Colonic mucosa (tissue), 4 donors: ENCODE measurements around the gene ICAM1. TPM values are rescaled to one million over a fixed set of nuclear protein-coding genes. Genes with fewer than 3 reads are reported as not detected.
A peak's percentile ranks its signal among the peaks of the same experiment; 100 is the strongest.

Source experiments
- DNase-seq: peaks from one replicate; pipeline ENCODE4 v3.0.0-alpha.2; 2020
- H3K27ac ChIP-seq: fragments of 200-600 bp; one replicate; pipeline ENCODE4 v1.8.0; 2021
- H3K27me3 ChIP-seq: fragments of 200-600 bp; one replicate; pipeline ENCODE4 v1.8.0; 2021
- H3K36me3 ChIP-seq: fragments of 200-600 bp; one replicate; pipeline ENCODE4 v1.8.0; 2021
- H3K4me1 ChIP-seq: fragments of 200-600 bp; one replicate; pipeline ENCODE4 v1.8.0; 2021; ENCODE audit warnings: mild to moderate bottlenecking
- H3K4me3 ChIP-seq: fragments of 200-600 bp; one replicate; pipeline ENCODE4 v1.8.0; 2021
- H3K9ac ChIP-seq, 2 donors: one replicate each; pipeline ENCODE4 v1.7.0; 2013; ENCODE audit warnings: control low read depth in 2 of 2, low read depth in 2 of 2, low read length in 2 of 2
- H3K9me3 ChIP-seq: fragments of 200-600 bp; one replicate; pipeline ENCODE4 v1.8.0; 2021
- CTCF ChIP-seq: fragments of 200-600 bp; IDR thresholded peaks from one replicate; pipeline ENCODE4 v1.8.0; 2022; ENCODE audit warnings: antibody characterized with exemption, mild to moderate bottlenecking
- intact Hi-C: fragments of 100-400 bp; cut with DNase I; formaldehyde crosslinking; loops from one replicate; pipeline ENCODE4 v1.14.1; 2022
- total RNA-seq, 2 donors: library from RNA; stranded (reverse); fragmentation: NEBNext Ultra II Directional in 1 of 2; extraction: Animal tissue kit (Norgen Biotek cat#: 25700) in 1 of 2; gene quantifications; one replicate each; pipeline ENCODE4 v1.2.1, GENCODE V29; 2021
- donor health status: healthy.
- donor health status: DM: no; HTN: no; CAD: no.
- donor health status: DM: no; HTN: no; CAD: no.

The ICAM1 gene
- total RNA-seq, 2 donors from 2014 or later, result 3.5 to 13.1 TPM

DNA sequence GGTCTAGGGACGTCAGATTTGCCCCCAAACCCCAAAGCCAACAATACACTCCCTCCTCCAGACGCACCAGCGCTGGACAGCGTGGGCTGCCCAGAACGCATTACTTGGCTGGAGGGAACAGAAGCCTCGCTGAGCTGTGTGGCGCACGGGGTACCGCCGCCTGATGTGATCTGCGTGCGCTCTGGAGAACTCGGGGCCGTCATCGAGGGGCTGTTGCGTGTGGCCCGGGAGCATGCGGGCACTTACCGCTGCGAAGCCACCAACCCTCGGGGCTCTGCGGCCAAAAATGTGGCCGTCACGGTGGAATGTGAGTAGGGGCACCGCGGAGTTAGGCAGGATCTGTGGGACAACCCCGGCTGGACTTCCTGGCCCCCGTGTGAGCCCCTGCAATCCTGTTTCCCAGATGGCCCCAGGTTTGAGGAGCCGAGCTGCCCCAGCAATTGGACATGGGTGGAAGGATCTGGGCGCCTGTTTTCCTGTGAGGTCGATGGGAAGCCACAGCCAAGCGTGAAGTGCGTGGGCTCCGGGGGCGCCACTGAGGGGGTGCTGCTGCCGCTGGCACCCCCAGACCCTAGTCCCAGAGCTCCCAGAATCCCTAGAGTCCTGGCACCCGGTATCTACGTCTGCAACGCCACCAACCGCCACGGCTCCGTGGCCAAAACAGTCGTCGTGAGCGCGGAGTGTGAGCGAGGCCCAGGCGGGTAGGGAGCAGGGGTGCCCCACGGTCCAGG is 22.9 kb downstream of the ICAM1 start:
- Histone ChIP-seq H3K27me3 (peaks cover 76% of the 10 kb centered on the region), H3K4me3 (no peak overlapping the region), H3K9me3 (no peaks in the 10 kb centered on the region), H3K27ac (no peak overlapping the region), H3K9ac (no peak overlapping the region), H3K36me3 (no peaks in the 10 kb centered on the region), H3K4me1 (peaks cover 41% of the 10 kb centered on the region)
- no peak for TF ChIP-seq CTCF
- no peak for DNase-seq
- intact Hi-C loops, result no loop called here

- DNase-seq, result no peak
- no peaks in the 10 kb centered on the region for H3K9me3 ChIP-seq
- H3K27me3 ChIP-seq, result peaks cover 71% of the 10 kb centered on the region
- intact Hi-C loops, result no loop called here
- H3K9ac ChIP-seq, result no peak overlapping the region
- no peaks in the 10 kb centered on the region for H3K36me3 ChIP-seq
- H3K27ac ChIP-seq, result no peak overlapping the region
- H3K4me1 ChIP-seq, result peaks cover 36% of the 10 kb centered on the region
- no peak for TF ChIP-seq CTCF
- no peak overlapping the region for H3K4me3 ChIP-seq
Observed at GRCh38 chr19:10294368-10294697, 23.4 kb downstream of the ICAM1 start.

- H3K9me3 ChIP-seq, result no peaks in the 10 kb centered on the region
- no peak for TF ChIP-seq CTCF
- no peak overlapping the region for H3K27ac ChIP-seq
- H3K4me3 ChIP-seq, result peak overlapping the region; percentile 22
- peaks cover 60% of the 10 kb centered on the region for H3K27me3 ChIP-seq
- H3K9ac ChIP-seq, result peak overlapping the region; percentile 44 to 55
- H3K36me3 ChIP-seq, result no peaks in the 10 kb centered on the region
- intact Hi-C loops, result no loop called here
- DNase-seq, result peak; percentile 58
- peaks cover 28% of the 10 kb centered on the region for H3K4me1 ChIP-seq
Observed at GRCh38 chr19:10295305-10295846, 24.5 kb downstream of the ICAM1 start.

DNA sequence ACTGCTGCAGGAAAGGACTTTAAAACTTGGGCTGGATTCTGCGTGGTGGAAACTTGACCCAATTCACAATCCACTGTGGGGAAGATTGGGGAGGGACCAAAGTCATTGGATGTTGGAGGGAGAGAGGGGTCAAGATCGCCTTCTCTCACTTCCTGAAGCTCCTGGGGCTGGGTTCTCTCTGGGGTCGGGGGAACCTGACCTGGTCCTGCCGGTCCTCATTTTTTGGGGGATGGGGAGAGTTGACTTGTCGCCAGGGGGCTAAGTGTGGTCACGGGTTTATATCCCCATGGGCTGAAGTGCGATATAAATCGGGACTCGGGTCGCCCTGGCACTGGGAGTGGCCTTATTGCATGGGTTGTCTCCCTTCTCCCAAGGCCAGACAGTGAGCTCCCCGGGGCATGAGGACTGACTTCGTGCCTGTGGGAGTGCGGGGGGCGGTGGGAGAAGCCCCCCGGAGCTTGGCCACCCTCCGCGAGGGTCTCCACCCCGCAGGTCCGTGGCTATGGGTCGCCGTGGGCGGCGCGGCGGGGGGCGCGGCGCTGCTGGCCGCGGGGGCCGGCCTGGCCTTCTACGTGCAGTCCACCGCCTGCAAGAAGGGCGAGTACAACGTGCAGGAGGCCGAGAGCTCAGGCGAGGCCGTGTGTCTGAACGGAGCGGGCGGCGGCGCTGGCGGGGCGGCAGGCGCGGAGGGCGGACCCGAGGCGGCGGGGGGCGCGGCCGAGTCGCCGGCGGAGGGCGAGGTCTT is 25.1 kb downstream of the ICAM1 start:
- H3K36me3 ChIP-seq, result no peaks in the 10 kb centered on the region
- DNase-seq, result no peak
- no peaks in the 10 kb centered on the region for H3K9me3 ChIP-seq
- H3K27me3 ChIP-seq, result peaks cover 54% of the 10 kb centered on the region
- H3K9ac ChIP-seq, result peak overlapping the region; percentile 44 to 55
- TF ChIP-seq CTCF, result no peak
- H3K4me3 ChIP-seq, result peak overlapping the region; percentile 22
- peaks cover 21% of the 10 kb centered on the region for H3K4me1 ChIP-seq
- intact Hi-C loops, result no loop called here
- no peak overlapping the region for H3K27ac ChIP-seq

DNA sequence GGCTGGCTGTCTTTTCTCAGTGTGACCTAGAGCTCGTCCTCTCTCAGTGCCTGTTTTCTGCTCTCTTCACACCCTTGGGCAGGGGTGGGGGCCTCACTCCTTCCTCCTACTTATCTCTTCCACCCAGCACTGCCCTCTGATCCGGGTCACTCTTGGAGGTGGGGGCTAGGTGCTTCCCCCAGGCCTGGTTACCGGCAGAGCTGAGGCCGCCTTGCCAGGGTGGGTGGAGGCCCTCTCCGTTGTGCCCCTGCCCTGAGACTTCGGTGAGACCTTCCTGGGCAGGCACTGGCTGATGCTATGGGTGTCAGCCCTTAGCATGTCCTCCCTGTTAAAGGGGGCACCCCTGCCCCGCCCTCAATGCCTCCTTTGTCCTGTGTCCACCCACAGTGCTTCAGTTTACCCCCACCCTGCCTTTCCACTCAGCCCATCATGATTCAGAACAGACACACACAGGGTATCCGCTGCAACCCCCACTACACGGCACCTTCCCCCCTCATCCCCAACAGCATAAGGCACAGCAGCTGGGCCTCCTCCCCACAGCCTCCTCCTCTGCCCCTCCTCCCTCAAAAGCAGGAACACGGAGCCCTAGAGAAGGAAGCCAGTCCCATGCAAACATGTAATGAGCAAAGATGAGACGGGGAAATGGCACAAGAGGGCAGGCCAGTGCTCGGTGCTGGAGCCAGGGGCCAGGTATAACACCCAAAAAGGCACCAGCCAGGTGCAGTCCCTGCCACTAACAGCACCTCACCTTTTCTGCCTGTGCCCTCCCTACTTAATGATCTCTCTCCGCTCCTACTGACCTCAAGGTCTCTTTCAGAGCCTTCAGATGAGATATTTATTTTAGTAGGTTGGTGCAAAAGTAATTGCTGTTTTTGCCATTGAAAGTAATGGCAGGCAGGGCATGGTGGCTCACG is 28.9 kb downstream of the ICAM1 start:
- intact Hi-C loops, result no loop called here
- H3K4me3 ChIP-seq, result no peak overlapping the region
- peaks cover 13% of the 10 kb centered on the region for H3K4me1 ChIP-seq
- H3K27ac ChIP-seq, result no peak overlapping the region
- no peaks in the 10 kb centered on the region for H3K36me3 ChIP-seq
- no peak for TF ChIP-seq CTCF
- peaks cover 18% of the 10 kb centered on the region for H3K27me3 ChIP-seq
- DNase-seq, result no peak
- peak overlapping the region in 1 of 2 donors; percentile 44 for H3K9ac ChIP-seq
- no peaks in the 10 kb centered on the region for H3K9me3 ChIP-seq
